Measurements from ENCODE around the gene GNAT1.

The GNAT1 gene

DNA sequence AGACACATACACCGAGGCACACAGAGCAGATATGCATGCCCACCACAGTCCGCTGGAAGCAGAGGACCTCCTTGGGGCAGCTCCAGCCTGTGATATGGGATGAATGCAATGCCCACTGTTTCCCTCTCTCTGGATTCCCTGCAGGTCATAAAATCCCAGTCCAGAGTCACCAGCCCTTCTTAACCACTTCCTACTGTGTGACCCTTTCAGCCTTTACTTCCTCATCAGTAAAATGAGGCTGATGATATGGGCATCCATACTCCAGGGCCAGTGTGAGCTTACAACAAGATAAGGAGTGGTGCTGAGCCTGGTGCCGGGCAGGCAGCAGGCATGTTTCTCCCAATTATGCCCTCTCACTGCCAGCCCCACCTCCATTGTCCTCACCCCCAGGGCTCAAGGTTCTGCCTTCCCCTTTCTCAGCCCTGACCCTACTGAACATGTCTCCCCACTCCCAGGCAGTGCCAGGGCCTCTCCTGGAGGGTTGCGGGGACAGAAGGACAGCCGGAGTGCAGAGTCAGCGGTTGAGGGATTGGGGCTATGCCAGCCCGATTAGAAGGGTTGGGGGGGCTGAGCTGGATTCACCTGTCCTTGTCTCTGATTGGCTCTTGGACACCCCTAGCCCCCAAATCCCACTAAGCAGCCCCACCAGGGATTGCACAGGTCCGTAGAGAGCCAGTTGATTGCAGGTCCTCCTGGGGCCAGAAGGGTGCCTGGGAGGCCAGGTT lies at the start of gene GNAT1:
TSS of gene GNAT1 (plus strand) at position 675 of the 725 bp plus-strand sequence. CDS start 116 bp downstream, outside the sequence.
- FAIRE-seq = no peak

DNA sequence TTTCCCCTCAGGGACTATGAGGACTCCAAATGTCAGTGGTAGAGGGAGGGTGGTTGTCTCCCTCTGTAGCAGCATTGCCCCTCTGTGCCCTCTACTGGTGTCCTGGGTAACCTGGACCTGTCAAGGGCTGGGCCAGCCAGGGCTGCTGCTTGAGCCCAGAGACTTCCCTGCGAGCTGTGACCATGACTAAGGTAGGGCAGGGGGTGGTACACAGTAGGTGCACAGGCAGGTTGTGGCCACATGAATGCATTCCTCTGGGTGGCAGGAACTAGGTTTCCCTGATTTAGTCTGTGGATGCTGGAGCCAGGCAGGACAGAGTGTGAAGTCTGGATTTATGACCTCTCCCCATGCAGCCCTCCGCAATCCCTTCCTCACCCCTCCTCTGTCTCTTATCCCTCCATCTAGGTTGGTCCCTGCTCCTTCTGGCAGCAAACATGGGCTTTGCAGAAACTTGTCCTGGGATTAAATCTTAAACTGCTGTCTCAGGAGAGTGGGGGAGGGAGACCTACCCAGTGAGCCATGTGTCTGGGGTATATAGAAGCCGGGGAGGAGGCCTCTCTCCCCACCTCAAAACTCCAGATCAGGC lies 45.0 kb upstream of the GNAT1 start:
- FAIRE-seq = no peak

DNA sequence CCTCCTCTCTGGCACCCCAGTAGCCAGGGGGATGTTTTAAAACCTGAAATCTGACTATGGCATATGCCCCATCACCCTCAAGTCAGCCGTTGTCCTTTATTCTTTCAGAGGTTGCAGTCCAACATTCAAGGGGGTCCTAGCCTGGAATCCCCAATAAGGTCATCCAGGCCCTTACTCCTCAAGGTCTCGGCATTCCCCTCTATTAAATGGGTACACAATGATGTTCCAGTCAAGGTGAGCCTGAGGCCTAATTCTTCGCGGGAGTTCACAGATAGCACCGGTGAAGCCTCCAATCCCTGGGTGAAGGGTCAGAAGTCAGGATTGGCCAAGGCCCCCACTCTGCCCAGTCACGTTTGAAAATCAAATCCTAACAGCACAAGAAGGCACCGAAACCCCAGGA lies 44.4 kb upstream of the GNAT1 start:
- FAIRE-seq = no peak

DNA sequence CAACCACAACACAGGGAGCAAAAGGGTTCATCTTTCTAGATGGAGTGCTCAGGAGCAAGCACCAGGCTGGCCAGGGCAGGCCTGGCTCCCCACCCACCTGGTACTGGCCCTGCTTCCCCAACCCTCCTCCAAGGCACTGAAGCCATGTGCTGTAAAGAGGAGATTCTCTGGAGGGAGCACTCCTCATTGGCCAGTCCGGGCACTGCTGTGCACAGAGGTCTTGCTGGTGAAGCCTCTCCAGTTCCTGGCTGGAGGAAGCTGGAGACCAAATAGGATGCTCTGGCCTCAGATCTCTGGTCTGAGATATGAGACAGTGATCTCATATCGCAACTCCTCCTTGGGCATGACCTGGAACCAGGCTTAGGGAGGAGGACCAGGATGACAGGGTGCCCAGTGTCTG lies 44.0 kb upstream of the GNAT1 start:
- FAIRE-seq = no peak

DNA sequence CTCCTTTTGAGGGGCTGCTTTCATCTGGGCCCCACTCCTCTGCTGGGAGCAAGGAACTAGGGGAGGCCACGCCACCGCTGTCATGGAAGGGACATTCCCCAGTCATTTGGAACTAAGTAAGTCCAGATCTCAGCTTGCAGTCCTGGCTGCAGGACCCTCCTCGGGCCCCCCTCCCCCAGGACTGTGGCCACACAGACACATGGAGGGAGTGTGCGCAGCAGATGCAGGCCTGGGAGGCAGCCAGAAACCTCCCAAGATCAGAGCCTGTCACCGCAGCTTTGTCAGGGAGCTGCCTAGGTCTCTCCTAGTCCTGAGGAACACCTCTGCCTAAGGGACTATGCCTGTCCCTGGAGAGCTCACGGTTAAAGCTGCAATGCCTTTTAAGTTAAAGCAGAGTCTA lies 43.5 kb upstream of the GNAT1 start:
- FAIRE-seq = no peak

DNA sequence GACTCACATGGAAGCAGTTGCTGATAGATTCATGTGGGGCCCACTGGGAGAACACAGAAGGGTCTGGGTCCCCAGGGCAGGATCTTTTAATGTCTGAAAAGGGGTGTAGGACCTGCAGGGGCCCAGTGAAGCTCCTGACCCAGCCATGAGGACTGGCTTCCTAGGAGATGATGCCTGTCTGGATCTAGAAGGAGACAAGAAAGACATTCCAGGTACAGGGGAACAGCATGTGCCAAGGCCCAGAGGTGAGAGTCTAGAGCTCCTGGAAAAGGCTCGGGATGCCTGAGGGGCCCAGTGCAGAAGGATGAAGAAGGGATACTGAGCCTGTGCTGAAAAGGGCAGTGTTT lies 41.0 kb upstream of the GNAT1 start:
- FAIRE-seq = no peak

DNA sequence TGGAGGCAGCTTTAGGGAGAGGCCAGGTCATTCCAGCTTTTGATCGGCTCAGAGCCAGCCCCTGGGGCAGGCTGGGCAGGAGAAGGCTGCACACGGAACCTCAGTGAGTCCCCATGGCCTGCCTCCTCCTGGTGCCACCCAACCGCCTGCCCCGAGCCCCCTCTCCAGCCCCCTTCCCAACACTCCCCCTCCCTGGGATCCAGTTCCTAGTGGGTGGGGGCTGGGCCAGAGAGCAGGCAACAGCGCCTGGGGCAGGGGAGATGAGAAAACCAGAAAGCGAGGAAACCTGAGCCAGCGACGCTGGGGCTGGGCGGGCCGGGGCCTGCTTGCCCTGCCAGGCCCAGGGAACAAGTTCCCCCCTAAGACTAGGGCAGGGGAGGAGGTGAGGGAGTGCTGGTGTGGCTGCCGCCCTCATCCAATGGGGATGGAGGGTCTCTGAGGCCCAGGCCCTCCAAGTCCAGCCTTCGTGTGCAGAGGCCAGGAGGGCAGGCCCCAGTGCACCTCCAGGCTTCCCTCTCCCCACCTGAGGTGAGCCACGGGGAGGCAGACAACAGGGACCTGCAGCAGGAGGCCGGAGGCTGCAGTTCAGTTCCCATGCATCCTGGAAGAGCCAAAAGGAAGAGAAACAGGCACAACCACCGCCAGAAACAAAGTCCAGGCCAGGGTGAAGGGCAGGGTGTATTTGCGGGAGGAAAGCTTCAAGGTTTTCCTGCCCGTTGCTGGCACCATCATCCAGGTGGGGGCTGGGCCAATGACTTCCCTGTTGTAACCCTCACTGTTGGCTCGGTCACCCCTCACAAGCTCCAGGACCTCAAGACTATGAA lies 40.3 kb upstream of the GNAT1 start:
- no peak for FAIRE-seq

DNA sequence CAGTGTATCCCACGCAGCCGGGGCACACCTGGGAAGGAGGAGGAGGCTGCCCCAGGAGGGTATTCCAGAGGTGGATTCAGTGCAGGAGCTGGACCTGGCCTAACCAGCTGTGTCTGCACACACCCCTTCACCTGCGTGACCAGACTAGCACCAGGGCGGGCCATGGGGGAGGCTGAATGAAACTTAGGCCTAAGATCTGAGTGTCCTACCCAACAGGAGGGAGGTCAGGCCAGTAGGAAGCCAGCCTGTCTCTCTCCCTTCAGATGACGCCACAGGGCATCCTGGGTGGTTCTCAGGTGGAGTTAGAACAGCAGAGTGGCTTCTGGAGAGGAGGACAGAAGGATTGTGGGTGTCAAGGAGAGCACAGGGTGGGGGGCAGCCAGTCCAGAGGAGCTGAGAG lies 39.7 kb upstream of the GNAT1 start:
- FAIRE-seq = no peak

DNA sequence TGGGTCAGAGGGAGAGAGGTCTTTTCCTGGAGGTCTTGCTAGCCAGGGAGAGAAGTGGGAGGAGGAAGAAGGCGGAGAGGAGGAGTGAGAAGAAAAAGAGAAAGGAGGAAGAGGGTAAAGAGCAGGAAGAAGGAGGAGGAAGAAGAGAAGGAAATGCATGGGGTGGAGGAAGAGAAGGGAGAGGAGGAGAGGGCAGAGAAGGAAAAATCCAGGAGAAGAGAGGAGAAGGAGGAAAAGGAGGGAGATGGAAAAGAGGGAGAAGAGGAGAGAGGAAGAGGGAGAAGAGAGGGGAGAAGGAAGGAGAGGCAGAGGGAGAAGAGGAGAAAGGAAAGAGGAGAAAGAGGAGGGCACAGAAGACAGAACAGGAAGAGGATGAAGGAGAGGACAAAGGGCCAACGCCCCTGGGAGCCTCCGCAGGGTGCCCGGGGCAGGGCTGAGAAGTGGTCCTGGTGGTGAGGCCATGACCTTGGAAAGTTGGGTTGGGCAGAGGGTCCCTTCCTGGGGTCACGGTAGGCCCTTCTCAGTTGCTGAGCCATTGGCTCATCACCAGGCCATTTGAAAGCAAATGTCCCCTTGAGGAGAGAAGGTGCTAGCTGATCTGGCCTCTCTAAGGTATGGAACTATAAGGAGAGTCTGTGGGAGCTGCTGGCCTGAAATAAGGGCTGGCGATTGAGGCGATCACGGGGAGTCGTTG lies 37.5 kb upstream of the GNAT1 start:
- FAIRE-seq = no peak

DNA sequence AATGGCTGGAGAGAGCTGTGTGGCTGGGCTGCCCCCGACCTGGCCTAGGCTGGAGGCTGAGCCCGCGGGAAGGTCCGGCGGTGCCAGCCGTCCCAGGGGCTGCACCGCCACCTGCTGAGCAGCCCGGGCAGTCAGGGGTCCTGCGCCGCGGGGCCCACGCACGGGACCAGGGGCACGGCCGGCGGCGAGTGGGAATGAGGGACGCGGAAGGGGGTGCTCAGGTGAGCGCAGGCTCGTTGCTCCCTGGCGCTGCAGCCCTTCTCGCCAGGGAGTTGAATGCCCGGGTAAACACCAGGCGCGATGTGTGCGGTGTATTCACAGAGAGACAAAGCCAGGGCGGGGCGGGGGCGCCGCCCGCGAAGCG lies 37.0 kb upstream of the GNAT1 start:
- no peak for FAIRE-seq

DNA sequence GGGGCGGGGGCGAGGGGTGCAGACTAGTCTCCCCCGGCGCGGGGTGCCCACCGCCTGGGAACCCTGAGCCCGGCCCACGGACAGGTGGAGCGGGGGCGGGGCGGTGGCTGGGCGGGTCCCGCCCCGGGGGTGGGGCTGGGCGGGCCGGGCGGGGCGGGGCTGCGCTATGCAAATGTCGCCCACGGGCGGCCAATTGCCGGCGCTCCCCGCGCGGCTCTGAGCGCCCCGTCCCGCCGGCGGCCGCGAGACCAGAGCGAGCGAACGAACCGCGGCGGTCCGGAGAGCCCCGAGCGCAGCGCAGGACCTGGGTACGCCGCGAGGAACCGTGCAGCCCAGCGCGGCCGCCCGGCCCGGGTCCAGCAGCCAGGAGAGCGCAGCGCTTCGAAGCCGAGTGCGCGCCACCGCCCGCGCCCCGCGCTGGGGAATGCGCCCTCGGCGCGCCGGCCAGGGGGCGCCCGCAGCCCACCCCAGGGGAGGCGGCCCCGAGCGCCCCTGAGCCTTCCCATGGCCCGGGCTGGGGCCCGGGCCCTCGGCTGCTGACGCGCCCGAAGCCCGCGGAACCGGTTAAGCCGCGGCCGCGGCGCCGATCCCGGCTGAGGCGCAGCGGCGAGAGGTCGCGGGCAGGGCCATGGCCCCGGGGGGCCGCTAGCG lies 36.4 kb upstream of the GNAT1 start, which contains the start of gene SEMA3F:
TSS of gene SEMA3F (plus strand) at position 485 of the 651 bp plus-strand sequence. CDS start 4,299 bp downstream, outside the sequence.
- FAIRE-seq = no peak

DNA sequence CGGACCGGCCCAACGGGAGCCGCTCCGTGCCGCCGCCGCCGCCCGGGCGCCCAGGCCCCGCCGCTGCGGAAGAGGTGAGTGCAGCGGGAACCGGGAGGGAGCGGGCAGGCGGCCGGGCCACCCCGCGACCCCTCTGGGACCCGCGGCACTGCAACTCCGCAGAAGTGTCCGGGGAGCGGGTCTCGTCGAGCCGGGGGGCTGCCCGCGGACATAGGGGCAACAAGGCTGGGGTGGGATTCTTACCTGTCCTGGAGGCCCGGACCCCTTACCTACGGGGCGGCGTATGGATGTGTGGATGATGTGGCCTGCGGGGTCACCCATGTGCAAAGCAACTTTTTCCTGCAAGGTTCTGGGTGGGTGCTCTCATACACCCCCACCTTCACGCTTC lies 35.9 kb upstream of the GNAT1 start:
- no peak for FAIRE-seq

DNA sequence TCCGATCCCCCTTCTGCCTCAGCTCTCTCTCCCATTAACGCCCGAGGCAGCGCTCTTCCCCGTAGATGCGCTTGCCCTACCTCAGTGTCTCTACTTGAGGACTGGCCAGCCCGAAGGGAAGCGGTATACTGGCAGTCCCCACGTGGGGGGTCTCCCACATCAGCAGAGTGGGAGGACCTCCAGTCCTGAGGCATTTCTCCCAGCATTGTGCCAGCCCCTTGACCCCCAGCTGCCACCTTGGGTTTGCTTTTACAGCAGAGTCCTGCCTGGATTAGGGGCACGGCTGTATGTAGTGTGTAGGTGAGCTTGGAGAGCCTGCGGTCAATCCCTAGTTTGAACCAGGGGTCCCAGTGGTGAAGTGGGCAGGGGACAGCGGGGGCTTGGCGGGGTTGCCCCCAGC lies 35.5 kb upstream of the GNAT1 start:
- FAIRE-seq = no peak

DNA sequence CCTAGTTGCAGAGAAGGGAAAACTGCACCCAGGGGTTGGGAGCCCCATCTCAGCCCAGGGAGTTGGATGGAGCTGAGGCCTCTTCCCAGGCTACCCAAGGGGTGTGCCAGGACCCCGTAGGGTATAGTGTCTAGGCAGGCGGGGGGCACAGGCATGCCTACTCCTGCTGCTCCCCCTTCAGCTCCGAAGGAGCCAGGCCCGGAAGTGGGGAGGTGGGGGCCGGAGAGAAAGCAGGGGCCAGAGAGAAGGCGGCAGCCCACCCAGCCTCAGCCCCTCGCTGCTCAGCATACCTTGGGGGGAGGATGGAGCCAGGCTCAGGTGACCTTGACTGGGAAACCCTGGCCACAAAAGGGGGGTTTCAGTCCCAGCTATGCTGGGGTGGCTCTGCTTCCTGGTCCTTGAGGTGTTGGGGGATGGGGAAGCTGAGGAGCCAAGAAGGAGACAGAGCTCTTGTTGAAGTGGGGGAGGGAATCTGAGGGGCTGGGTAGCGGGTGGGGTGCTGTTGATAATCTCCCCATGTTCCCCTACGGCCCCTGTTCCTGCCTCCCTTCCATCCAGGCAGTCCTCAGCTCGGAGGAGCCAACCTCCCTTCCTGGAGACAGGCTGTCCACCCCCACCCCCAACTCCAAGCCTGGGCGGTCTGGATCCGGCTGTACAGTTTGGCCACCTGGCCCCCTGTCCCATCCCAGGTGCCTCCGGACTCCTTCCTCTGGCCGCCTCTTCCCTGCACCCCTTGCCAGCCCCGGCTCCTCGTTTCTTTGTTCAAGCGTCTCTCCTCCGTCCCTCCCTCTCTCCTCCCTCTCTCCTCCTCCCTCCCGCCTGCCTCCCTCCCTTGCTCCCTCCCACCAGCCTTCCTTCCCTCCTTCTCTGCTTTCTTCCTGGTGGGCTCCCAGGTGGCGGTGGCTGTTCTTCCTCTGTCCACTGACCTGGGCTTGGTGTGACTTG lies 34.6 kb upstream of the GNAT1 start:
- peak; percentile 39 for FAIRE-seq

DNA sequence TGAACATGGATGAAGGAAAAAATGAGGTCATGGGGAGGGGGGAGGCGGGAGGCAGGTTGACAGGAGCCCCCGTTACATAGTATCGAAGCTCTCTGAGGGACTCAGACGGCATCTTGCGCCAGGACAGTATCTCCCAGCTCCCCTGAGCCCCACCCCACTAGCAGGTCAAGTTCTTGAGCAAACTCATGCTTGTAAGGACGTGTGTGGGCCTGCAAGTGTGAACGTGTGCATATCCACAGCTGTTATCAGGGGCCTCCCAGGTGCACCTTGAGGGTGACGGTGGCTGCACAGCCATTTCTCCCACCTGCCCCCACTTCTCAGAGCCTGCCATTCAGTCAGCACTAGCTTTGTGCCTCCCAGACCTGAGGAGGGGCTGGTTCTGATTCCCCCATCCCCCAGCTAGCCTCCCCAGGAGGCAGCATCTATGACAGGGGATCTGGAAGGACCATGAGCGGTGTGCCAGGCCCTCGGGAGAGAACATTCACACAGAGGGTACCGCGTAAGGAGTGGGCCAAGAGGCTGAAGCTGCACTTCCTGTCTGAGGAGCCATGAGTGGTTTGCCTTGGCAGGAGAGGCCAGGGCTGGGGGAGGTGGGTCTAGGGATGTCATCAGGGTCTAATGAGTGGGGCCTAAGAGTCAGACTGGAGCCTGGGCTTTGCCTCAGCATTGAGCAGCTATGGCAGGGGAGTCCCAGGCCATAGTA lies 33.4 kb upstream of the GNAT1 start:
- FAIRE-seq = no peak

DNA sequence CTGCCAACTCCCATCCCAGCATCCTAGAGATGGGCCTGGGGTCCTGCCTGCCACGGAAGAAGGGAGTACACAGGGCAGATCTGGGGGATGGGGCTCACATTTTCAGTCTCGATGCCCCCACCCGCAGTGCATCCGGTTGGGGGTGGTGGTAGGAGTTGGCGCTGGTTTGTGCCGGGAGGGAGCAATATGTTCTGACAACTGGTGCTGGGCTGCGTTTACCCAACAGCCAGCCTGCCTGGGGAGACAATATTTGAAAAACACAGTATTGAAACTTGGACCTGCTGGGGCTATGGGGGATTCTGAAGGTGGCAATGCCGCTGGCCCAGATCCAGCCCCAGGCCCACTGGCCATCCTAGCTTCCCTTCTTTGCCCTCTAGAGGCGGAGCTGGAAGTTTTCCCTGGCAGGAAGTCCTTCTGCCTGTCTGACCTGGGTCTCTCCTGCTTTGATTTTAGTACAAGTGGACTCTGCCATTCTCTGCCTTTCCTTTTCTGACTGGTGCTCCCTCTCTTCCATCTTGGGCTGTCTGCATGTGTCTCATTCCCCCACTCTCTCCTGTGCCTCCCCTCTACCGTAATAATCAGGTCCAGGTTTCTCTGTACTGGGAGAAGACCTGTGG lies 32.8 kb upstream of the GNAT1 start:
- no peak for FAIRE-seq

DNA sequence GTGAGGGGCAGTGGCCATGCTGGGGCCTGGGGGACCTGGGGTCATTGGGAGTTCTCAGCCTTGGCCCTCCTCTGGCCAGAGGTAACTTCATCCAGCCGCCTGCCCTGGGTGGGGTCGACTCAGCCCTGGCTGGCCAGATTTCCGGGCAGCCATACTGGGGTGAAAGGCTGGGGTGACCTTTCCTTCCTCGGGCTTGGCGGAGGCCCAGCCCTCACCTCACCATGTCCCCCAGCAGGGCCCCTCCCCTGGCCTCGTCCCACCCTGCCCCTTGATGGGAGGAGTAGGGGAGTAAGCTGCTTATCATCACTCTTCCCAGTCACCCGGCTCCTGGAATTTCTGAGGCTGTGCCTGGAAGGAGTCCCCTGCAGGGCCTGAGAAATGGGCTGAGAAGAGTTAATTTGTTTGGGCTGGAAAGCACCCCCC lies 30.8 kb upstream of the GNAT1 start:
- FAIRE-seq = no peak

DNA sequence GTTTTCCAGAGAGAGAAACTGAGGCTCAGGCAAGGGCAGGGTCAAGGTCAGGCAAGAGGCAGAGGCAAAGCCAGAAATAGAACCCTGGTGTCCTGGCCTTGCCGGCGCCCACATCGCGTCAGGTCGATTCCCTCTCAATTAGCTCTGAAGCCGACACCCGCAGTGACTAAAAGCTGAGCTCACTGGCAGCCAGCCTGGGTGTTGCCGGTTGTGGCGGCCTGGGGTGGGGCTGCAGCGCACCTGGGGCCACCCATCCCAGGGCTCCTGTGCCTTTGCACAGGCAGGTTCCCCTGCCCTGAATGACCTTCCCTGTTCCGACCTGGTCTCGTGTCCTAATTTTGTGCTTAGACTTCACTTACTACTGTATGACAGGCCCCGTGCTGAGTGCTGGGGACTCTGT lies 30.1 kb upstream of the GNAT1 start:
- FAIRE-seq = no peak

DNA sequence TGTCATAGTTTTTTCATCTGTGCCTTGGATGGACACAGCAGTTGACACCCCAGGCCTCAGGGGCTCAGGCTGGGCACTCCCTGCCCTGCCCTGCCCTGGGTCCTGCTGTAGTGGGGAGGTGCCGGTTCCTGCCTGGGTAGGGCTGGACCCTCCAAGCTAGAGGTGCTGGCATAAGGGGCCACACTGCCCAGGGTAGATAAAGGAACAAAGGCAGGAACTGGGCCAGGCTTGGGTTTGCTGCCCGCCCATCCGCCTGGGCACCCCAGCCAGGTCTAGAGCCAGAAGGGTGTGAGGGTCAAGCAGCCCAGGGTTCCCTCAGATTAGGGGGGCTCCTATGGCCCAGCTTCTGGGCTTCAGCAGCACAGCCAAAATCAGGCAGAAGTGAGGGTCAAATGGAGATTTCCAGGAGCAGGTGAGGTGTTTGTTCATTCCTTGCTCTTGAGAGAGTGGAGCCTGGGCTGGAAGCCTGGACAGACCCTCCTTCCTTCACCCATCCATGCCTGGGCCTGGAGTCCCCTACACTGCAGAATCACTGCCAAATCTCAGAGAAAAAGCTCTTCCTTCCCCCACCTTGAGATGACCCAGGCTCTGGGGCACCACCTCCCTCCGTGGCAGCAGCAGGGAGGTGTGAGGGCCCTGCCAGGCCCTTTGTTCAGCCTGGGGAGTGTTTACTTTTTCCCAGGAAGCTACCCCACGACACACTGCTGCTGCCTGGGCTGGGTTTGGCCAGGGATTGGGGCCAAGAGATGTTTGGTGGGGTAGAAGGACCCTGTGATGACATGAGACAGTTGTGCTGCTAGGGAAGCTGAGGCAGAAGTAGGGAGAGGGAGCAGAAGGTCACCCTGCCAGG lies 29.2 kb upstream of the GNAT1 start:
- FAIRE-seq = no peak

Data from G401.6 (cell line).